Neural crest cell (in vitro differentiated cells): ENCODE data around the gene TUBB1. TPM values are rescaled to one million over a fixed set of nuclear protein-coding genes. Genes with fewer than 3 reads are reported as not detected.

ENCODE experiments used
- DNase-seq: peaks from one replicate; pipeline ENCODE4 v3.0.0; 2021; ENCODE audit warnings: low read depth, mixed read lengths, low spot score
- H3K27ac Mint-ChIP-seq: one replicate; pipeline ENCODE4 v1.8.0; 2021; ENCODE audit warnings: mild to moderate bottlenecking, mixed read lengths; ENCODE audit not compliant: unreplicated experiment
- H3K27me3 Mint-ChIP-seq: 2 replicates; pipeline ENCODE4 v1.8.0; 2021; ENCODE audit warnings: low read depth, mild to moderate bottlenecking, mixed read lengths
- H3K36me3 Mint-ChIP-seq: 2 replicates; pipeline ENCODE4 v1.8.0; 2021; ENCODE audit warnings: low read depth, mild to moderate bottlenecking, mixed read lengths
- H3K4me1 Mint-ChIP-seq: 2 replicates; pipeline ENCODE4 v1.8.0; 2021; ENCODE audit warnings: mixed read lengths
- H3K4me3 Mint-ChIP-seq: one replicate; pipeline ENCODE4 v1.8.0; 2021; ENCODE audit warnings: mild to moderate bottlenecking, mixed read lengths
- H3K9me3 Mint-ChIP-seq: 2 replicates; pipeline ENCODE4 v1.8.0; 2021; ENCODE audit warnings: mixed read lengths
- total RNA-seq: library from RNA; stranded (reverse); gene quantifications from 2 replicates; pipeline ENCODE4 v1.2.1, GENCODE V29; 2021
- TF ChIP-seq, protein P1 (sequence below): fragments of 200-600 bp; sonication (generic); conservative IDR thresholded peaks from 2 replicates; pipeline ENCODE4 v1.5.0; 2021; ENCODE audit warnings: antibody characterized with exemption, mild to moderate bottlenecking

The TUBB1 gene
- total RNA-seq, 1 donor from 2014 or later, result not detected

DNA sequence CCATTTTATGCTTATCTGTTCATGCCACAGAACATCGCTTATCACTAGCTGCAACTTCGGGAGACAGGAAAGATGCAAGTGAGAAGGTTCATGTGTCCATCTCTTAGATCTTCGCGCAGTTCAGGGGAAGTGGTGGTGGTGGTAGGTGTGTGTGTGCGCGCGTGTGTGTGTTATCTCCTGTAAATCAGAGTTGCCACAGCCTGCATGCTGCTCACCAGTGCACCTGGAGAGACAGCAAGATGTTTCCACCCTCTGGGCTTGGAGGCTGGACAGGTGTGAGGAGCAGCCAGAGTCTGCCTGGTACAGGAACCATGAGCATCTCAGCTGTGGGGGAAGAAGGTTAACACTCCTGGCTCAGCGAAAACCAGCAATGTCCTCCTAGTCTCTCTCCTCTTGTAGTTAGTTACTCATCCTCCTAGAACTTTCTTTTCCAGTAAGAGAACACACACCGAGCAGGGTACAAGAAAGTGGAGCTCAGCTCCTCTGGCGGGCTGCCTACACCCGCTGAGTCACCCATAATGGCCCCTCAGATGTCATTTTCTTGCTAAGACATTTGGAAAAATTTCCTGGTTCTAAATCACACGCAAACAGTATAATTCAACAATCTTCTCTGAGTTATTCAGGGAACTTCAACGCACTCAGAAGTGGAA lies 5.1 kb upstream of the TUBB1 start:
- Mint-ChIP-seq H3K4me3 (no peak overlapping the region), H3K27ac (no peak overlapping the region), H3K36me3 (no peaks in the 10 kb centered on the region), H3K4me1 (peaks cover 35% of the 10 kb centered on the region), H3K9me3 (no peaks in the 10 kb centered on the region), H3K27me3 (no peaks in the 10 kb centered on the region)
- DNase-seq, result no peak
- TF ChIP-seq, protein P1, sequence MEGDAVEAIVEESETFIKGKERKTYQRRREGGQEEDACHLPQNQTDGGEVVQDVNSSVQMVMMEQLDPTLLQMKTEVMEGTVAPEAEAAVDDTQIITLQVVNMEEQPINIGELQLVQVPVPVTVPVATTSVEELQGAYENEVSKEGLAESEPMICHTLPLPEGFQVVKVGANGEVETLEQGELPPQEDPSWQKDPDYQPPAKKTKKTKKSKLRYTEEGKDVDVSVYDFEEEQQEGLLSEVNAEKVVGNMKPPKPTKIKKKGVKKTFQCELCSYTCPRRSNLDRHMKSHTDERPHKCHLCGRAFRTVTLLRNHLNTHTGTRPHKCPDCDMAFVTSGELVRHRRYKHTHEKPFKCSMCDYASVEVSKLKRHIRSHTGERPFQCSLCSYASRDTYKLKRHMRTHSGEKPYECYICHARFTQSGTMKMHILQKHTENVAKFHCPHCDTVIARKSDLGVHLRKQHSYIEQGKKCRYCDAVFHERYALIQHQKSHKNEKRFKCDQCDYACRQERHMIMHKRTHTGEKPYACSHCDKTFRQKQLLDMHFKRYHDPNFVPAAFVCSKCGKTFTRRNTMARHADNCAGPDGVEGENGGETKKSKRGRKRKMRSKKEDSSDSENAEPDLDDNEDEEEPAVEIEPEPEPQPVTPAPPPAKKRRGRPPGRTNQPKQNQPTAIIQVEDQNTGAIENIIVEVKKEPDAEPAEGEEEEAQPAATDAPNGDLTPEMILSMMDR, result no peak

DNA sequence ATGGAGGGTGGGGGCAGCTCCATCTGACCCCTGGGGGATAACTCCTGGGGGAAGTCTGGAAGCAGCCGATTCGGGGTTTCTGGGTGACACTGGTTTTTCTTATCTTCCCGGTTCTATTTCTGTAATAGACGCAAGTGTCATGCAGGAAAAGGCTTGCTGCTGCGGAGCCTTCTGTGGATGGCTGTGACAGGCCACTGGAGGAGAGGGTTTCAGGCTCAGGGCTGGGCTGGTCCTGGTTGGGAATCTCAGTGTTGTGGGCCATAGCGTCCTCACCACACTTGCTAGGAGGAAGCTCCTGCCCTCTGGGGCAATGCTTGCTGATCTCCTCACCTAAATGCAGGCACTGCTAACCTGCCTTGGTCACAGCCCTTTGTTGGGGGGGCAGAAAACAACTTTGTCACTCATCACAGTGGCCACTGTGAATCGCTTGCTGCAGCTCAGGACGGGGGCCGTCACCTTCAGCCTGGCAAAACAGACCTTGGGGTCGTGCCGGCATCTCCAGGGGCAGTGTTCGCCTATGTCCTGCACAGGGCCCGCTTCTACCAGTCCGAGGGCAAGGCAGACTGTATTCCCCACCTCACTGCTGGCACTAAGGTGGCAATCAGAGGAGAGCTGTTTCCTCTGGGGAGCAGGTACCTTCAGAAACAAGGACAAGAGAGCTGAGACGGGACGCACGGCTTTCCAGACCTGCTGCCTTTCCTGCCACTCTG lies 4.4 kb upstream of the TUBB1 start:
- no peaks in the 10 kb centered on the region for H3K36me3 Mint-ChIP-seq
- TF ChIP-seq, protein P1, result no peak
- no peaks in the 10 kb centered on the region for H3K9me3 Mint-ChIP-seq
- DNase-seq, result no peak
- peak overlapping the region; percentile 24 for H3K27ac Mint-ChIP-seq
- H3K4me3 Mint-ChIP-seq, result no peak overlapping the region
- H3K27me3 Mint-ChIP-seq, result no peaks in the 10 kb centered on the region
- peaks cover 32% of the 10 kb centered on the region for H3K4me1 Mint-ChIP-seq

DNA sequence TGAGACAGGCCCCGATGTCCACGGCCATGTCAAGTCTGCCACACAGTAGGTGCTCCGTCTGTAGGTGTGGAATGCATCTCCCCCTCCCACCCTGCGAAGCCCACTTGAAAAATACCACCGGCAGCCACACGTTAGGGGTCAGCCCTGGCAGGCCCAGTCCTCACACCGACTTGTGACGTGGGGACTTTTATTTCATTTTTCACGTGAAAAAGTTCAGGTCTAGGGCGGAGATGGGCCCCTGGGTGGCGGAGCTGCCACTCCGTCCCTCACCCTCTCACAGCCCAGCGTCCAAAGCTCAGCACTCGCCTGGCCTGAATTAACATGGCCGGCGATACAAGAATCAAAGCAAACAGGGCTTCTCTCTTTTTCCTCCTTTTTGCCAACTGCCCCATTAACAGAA lies 3.8 kb upstream of the TUBB1 start:
- DNase-seq, result no peak
- Mint-ChIP-seq H3K36me3 (no peaks in the 10 kb centered on the region), H3K27me3 (no peaks in the 10 kb centered on the region), H3K4me1 (peaks cover 27% of the 10 kb centered on the region), H3K9me3 (no peaks in the 10 kb centered on the region), H3K27ac (peak overlapping the region; percentile 24), H3K4me3 (no peak overlapping the region)
- TF ChIP-seq, protein P1, result no peak

DNA sequence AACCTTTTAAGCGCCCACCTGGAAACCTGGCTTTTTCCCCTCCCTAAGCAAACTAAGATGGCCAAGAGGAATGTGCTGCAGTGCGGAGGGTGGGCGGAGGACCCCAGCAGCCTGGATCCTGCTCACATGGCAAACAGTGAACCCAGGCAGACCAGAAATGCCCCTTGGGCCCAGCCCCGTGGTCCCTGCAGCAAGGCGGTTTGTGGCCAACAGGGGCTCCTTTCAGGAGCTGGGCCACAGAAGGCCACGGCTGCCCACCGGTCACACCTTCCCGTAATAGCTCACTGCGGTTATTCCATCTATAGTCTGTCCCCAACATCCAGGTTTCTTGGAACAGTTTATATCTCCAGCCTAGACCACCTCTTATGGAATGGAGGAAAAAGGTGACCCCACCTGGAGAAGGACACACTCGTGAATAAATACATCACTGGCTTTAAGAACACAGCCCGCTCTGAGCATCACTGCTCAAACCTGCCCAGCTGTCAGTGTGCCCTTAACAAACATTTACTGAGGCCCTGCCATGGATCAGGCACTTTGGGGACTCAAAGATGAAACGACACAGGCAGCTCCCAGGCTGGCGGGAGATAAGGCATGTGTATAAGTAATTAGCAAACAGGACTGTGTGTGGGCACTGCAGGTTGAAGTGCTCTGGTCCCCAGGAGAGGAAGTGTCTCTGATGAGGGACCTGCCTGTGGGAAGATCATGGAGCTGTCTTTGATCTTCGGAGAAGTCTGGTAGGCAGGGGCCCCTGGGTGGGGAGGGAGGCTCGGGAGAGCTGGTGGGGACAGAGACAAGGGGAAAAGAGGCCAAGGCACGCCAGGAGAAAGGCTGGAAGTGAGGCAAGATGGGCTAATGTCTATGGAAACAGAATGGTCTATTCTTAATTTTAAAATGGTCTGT lies 3.2 kb upstream of the TUBB1 start:
- no peak for DNase-seq
- Mint-ChIP-seq H3K36me3 (no peaks in the 10 kb centered on the region), H3K4me3 (no peak overlapping the region), H3K27me3 (no peaks in the 10 kb centered on the region), H3K4me1 (peaks cover 26% of the 10 kb centered on the region), H3K9me3 (no peaks in the 10 kb centered on the region), H3K27ac (peak overlapping the region; percentile 79)
- TF ChIP-seq, protein P1, result no peak

DNA sequence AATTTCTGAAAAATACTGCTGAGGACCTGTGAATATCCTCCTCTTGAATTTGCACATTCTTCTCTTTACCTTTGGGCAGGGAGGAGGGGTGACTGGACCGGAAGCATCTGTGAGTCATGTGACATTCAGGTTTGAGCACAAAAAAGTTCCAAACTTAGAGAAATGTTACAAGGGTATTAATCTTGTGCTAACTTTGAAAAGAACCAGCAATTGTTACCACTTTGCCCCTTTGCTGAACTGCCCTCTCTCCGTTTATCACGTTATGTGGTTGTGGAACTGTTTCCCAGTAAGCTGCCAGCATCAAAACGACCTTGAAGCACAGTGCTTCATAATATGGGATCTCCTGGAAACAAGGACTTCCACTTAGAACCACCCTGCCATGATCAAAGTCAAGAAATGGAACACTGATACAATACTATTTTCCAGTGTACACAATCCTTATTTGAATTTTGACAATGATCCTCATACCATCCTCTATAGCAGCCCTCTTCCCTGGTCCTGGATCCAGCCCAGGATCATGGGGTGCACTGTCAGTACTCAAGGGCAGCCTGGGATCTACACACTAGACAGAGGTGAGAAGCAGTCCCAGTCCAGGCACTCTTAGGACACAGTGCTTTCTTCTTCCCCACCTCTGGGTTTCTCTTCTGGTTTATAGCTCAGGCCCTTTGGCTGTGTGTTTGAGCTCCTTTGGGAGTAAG lies 2.3 kb upstream of the TUBB1 start:
- peaks cover 26% of the 10 kb centered on the region for H3K4me1 Mint-ChIP-seq
- no peak for DNase-seq
- H3K9me3 Mint-ChIP-seq, result no peaks in the 10 kb centered on the region
- no peaks in the 10 kb centered on the region for H3K27me3 Mint-ChIP-seq
- H3K27ac Mint-ChIP-seq, result no peak overlapping the region
- H3K36me3 Mint-ChIP-seq, result no peaks in the 10 kb centered on the region
- TF ChIP-seq, protein P1, result no peak
- H3K4me3 Mint-ChIP-seq, result no peak overlapping the region
